22Rv1 (cell line): Measurements from ENCODE around the gene BAZ2B.

Source experiments
- CTCF ChIP-seq: fragments of 450-650 bp; IDR thresholded peaks from 2 replicates; pipeline ENCODE4 v1.5.1; 2017; ENCODE audit warnings: mild to moderate bottlenecking
- ZFX ChIP-seq: fragments of 450-650 bp; IDR thresholded peaks from 2 replicates; pipeline ENCODE4 v1.6.1; 2017; ENCODE audit warnings: antibody characterized with exemption, borderline replicate concordance

- TF ChIP-seq CTCF (no peak), ZFX (no peak)
Observed at GRCh38 chr2:159616286-159616701, at the start of gene BAZ2B.
